GM19023 (cell line): ENCODE data around the gene USP47.

ENCODE experiments used
- ATAC-seq: cut with Tn5 transposase; IDR thresholded peaks from one replicate; pipeline ENCODE4 v1.9.1; 2021; ENCODE audit warnings: mild to moderate bottlenecking, moderate library complexity; ENCODE audit not compliant: unreplicated experiment

Gene USP47

GRCh38 chr11:11865449-11865848, 23.7 kb downstream of the USP47 start:
- ATAC-seq = no peak

- no peak for ATAC-seq
Observed at GRCh38 chr11:11866203-11866602, 24.4 kb downstream of the USP47 start.

- no peak for ATAC-seq
Observed at GRCh38 chr11:11867720-11868119, 25.9 kb downstream of the USP47 start.

GRCh38 chr11:11871991-11872401, 30.2 kb downstream of the USP47 start:
- no peak for ATAC-seq

- no peak for ATAC-seq
Observed at GRCh38 chr11:11876458-11876857, 34.7 kb downstream of the USP47 start.

- no peak for ATAC-seq
Observed at GRCh38 chr11:11880179-11880578, 38.4 kb downstream of the USP47 start.

GRCh38 chr11:11882539-11882938, 40.8 kb downstream of the USP47 start:
- no peak for ATAC-seq

GRCh38 chr11:11884351-11884750, 42.6 kb downstream of the USP47 start:
- ATAC-seq = no peak

GRCh38 chr11:11884774-11885481, 43.2 kb downstream of the USP47 start:
- no peak for ATAC-seq

GRCh38 chr11:11894486-11894885, 52.7 kb downstream of the USP47 start:
- ATAC-seq = no peak

GRCh38 chr11:11895672-11896071, 53.9 kb downstream of the USP47 start:
- no peak for ATAC-seq

GRCh38 chr11:11898648-11899047, 56.9 kb downstream of the USP47 start:
- no peak for ATAC-seq

- ATAC-seq = no peak
Observed at GRCh38 chr11:11899401-11899800, 57.6 kb downstream of the USP47 start.

GRCh38 chr11:11901929-11902328, 60.2 kb downstream of the USP47 start:
- no peak for ATAC-seq

GRCh38 chr11:11909727-11910126, 68.0 kb downstream of the USP47 start:
- no peak for ATAC-seq

GRCh38 chr11:11910541-11910940, 68.8 kb downstream of the USP47 start:
- ATAC-seq = no peak

GRCh38 chr11:11913395-11913794, 71.6 kb downstream of the USP47 start:
- no peak for ATAC-seq

- no peak for ATAC-seq
Observed at GRCh38 chr11:11915625-11916024, 73.9 kb downstream of the USP47 start.

GRCh38 chr11:11916981-11917399, 75.2 kb downstream of the USP47 start:
- ATAC-seq = no peak

- no peak for ATAC-seq
Observed at GRCh38 chr11:11923828-11924227, 82.1 kb downstream of the USP47 start.

- no peak for ATAC-seq
Observed at GRCh38 chr11:11929920-11930319, 88.1 kb downstream of the USP47 start.

GRCh38 chr11:11931461-11932055, 89.8 kb downstream of the USP47 start:
- ATAC-seq = no peak

- ATAC-seq = no peak
Observed at GRCh38 chr11:11935536-11935935, 93.8 kb downstream of the USP47 start.
